RPMI7951 (cell line): Measurements from ENCODE around the gene VGLL2. TPM values are rescaled to one million over a fixed set of nuclear protein-coding genes. Genes with fewer than 3 reads are reported as not detected.
A peak's percentile ranks its signal among the peaks of the same experiment; 100 is the strongest.

Source experiments
- DNase-seq: peaks from one replicate; pipeline ENCODE4 v3.0.0-alpha.2; 2012; ENCODE audit warnings: low read depth
- total RNA-seq: library from RNA; depleted of rRNA; stranded (reverse); fragments of >200 nt; shearing (Covaris generic); gene quantifications from 2 replicates; pipeline ENCODE4 v1.2.3, GENCODE V29; 2014

VGLL2 gene
- total RNA-seq, 1 experiment from 2014 or later, result not detected

DNA sequence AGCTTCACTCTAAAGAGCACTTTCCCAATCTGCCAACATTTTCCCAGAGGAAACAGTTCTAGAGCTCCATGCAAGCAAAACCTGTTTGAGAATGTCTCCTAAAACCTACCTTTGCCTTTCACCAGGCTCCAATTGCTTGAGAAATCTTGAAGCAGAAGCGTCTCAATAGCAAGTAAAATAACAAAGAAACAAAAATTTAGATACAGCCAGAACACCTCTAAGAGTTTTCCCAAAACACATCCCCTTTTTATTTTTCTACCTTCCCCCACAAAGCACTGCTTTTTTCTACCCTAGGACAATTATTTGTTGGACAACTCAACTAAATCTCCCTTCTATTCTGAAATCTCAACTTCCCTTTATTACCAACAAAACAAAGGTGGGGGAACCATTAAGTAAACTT lies 3.6 kb downstream of the VGLL2 start:
- no peak for DNase-seq

DNA sequence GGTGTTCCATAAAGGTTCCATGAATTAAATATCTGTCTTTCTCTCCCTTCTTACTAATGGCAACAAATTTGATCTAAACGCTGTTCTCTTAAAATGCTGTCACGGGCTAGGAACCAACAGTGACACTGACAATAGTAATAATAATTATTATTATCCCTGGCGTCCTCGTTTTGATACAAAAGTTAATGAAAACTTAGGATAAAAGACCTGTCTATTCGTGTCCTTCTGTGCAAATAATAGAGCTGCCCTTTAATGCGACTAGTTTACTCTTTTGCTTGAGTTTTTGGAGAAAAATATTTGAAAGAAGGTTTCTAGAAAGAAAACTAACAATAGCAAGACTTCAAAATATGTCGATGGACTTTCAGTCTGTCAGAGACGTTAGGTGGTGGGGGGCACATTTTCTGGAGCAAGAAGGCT lies 4.3 kb downstream of the VGLL2 start:
- DNase-seq, result no peak

DNA sequence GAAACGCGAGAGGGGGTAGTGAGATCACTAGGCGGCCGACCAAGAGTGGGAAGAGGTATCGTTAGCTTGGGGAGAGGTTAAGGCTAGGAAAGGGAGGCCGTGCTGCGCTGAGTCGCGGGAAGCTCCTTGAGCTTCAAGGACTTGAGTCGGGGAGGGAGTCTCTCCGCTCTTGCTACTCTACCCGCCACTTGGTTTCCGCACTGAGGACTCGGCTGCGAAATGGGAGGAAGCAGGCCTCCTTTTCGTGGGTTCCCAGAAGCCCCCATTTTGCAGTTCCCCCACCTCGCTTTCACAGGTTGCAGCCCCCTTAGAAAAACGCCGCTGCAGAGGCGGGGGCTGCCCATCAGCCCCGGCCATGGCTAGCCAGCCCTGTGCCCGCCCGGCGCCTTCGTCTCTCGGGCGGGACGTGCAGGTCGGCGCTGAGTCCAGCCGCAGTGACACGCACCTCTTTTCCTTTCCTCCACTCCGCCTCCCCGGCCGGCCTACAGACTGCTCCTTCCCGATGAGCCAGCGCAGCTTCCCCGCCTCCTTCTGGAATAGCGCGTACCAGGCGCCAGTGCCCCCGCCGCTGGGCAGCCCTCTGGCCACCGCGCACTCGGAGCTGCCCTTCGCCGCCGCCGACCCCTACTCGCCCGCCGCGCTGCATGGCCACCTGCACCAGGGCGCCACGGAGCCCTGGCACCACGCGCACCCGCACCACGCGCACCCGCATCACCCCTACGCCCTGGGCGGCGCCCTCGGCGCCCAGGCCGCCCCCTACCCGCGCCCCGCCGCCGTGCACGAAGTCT lies 4.9 kb downstream of the VGLL2 start:
- DNase-seq, result peak; percentile 17

DNA sequence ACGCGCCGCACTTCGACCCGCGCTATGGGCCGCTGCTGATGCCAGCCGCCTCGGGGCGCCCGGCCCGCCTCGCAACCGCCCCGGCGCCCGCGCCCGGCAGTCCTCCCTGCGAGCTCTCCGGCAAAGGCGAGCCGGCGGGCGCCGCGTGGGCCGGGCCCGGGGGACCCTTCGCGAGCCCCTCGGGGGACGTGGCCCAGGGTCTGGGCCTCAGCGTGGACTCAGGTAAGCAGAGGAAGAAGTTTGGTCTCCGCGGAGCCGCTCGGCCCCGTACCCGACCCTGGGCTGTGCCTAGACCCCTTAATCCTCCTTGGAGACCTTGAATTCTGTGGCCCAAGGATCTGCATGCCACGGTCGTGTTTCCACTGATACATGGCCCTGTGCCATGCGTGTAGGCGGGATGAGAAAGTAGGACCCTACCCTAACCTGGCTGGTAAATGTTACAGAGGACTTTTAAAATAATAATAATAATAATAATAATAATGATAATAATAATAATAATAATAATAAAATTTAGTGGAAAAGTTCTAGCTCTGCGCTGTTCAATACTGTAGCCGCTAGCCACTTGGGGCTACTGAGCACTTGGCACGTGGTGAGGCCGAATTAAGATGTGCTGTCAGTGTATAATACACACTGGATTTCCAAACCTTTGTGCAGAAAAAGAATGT lies 5.6 kb downstream of the VGLL2 start:
- DNase-seq, result no peak

DNA sequence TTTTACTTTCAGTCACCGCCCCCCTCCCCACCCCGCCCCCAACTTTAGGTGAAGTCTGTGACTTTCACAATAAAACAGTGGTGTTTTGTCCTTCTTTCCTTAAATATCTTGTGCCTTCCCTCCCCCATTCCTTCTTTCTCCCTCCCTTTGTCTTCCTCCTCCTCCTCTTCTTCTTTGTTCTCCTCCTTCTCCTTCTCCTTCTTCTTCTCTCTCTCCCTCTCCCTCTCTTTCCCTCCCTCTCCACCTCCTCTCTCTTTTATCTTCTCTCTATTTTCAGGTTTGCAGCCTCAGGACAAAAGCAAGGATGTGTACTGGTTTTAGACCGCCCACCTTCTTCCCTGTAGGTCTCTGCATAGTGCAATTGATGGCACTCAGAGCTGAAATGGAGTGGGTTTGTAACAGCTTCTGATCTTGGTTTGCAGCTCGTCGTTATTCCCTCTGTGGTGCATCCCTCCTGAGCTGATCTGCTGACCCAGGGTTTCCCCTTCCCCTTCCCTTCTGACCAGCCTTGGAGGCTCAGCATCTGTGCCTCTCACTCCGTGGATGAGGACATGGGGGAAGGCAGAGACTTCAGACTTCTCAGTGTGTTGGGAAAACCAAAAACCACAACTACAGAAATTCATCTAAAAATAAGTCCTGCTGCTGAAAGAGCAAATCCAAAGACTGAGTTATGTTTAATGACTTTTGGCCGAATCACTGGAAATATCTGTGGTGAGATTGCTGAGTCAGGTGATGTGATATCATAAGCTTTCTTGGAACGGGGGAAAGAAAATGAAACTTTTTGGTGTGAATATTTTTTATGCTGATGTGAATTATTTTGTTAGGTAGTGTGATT lies 6.9 kb downstream of the VGLL2 start:
- DNase-seq, result no peak

DNA sequence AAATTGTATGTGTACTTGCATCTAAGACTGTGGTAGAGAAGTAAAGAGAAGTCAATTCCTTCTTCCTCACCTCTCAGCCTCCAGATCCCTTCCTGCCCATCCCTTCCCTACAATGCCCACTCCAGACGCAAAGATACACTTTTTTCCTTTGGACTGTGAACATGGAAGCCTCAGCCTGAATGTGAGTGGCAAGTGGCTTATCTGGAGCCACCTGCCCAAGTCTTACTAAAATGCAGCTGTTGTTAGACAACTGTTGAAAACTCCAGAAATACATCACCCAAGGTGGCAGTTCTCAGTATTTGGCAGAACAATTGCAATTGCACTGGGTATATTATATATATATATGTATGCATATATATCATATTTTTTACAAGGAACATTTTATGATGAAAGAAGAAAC lies 7.5 kb downstream of the VGLL2 start:
- no peak for DNase-seq

DNA sequence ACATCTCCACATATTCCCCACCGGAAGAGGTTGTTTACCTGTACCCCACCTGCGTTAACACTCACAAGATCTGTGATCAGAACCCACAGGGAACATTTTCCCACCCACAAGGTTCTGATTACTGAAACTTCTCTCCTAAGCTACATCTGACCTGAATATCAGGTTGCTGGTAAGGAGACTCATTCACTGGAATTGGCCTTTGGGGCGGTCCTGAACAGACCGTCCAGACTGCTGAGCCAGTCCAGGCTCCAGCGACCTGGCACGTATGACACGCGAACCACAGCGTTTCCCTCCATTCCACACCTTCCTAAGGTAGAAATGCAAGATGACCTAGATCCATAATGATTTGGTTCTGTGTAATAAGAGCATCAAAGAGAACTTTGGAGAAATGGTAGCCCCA lies 9.8 kb downstream of the VGLL2 start:
- DNase-seq, result no peak

DNA sequence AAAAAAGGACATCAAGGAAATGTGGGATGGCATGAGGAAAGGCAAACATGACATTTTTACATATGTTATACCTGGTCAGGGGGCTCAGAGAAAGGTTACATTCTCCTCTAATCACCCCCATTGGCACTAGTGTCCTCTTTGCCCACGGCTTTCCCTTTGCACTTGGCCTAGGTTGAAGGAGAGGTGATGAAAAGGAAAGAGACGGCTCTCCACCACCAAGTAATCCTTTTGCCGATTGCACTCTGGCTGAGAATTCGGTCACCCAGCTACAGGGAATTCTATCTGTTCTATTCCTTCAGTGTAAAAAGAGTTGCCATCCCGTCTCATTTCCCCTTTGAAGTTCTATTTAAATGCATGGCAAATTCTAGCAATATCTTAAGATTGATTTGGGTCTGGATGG lies 10.4 kb downstream of the VGLL2 start:
- no peak for DNase-seq

DNA sequence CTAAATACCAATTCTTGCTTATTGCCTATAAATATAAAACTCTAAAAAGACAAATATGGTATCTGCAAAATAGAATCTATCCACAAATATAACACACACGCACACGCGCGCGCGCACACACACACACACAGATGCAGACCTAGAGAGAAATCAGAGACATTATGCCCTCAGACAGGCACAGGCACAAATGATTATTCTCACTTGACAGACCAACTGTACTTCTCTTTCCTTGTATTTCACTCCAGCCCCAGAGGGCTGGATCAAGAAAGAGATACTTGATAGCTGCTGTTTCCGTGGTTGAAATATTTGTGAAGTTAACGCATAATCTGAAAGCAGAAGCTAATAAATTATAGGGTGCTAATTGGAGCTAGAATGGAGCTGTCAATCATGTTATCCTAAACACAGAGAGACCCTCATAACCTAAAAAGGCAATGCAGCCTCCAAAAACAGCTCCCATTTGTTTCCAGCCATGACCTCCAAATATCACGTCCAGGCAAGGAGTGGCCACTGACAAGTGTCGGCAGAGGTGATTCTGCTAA lies 11.5 kb downstream of the VGLL2 start:
- DNase-seq, result no peak

DNA sequence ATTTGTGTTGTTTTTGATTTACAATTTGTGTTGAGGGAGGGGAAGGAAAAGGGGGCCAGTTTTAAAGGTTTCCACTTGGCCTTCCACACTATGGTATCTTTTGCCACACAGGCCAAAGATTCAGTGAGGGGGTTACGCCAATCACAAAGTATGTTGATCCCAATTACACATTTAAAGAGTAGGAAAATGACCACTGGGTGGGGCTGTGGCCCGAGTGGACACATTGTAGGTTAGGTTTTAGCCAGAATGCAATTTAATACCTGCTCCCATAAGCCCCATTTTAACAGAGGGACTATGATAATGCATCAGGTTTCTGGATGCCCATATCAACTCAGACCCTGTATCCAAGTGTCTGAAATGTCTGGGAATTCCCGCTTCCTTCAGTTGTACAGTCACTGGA lies 15.6 kb downstream of the VGLL2 start:
- DNase-seq, result peak; percentile 15

DNA sequence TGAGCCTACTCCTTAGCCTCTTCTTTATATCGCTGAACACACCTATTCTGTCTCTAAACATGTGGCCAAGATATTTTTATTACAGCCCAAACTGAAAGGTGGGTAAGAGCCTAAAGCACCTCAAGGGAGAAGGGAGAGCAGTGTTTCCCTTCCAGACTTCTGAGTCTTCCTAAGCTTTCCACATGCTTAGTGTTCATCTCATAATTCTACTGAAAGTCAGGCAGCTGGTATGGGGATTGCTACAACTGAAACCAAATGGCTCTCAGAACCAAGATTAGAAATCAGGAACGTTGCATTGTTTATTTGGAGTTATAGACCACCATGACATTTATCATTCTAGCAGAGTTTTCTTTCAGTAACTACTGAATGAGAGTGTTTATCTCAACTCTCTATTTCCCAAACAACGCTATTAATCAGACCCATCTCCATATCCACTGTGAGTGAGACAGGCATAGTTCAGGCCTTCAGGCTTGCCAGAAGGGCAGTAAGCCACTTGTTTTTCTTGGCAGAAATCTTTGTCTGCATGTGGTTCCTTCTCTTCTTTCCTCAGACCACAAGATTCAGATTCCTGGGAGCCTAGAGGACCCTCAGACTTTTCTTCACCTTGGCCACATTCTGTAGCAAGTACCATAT lies 22.8 kb downstream of the VGLL2 start:
- peak; percentile 7 for DNase-seq

DNA sequence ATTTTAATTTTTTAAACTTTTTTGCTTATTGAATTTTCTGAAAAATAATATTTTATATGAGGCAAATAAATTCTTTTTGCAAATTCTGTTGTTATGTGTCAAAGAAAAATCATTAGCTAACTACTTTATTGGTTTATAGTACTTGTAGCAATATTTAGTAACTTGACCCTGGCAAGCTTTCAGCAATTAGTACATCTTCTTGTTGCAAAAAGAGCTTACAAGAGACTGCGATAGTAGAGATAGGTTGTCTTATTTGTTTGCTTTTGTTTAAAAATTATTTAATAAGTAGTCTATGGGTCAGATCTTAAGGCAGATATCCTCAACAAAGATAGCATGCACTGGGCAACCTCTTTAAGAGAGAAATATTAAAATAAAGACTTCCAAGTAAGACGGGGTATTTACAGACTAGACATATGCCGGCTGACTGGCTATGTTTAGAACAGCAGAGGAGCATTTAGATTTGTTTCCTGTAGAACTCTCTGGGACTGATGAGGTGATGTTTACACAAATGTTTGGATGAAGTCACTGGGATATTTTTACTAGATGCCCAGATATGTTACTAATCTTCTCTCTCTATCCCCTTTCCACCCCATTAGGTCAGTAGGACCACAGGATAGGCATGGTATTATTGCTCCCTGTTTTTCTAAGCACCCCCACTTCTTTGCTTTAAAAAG lies 25.0 kb downstream of the VGLL2 start:
- no peak for DNase-seq

DNA sequence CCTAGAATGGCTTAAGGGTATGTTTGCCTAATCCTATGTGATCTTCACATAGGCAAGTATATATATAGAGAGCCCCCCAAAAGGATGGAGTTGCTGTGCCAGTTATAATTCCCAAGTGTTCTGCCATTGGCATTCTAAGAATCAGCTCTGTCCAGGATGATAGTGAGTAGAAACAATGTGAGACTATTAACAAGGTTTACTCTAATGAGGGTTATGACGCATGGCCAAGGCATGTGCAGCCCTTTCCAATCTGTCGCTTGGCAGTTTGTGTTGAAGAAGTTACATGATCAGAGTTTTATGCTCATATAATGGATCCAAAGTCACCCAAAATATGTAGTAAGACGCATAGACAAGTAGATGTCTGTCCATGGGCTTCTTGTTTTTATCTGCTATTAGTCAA lies 33.6 kb downstream of the VGLL2 start:
- DNase-seq, result peak; percentile 24

DNA sequence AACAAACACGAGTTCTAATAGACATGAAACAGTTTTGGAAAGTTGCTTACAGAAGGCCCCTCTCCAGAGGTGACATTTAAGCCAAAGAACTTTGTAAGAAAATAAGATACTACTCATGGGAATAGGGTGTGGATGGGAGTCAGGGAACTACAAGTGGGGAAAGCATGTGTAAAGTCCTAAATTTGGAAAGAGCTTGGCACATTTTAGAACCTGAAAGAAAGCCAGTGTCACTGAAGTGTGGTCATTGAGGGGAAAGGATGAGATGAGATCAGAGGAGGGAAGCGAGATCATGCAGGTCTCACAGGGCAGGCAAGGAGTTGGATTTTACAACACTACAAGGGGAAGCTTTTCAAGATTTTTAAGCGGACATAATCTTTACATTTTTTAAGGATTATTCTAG lies 38.0 kb downstream of the VGLL2 start:
- no peak for DNase-seq

DNA sequence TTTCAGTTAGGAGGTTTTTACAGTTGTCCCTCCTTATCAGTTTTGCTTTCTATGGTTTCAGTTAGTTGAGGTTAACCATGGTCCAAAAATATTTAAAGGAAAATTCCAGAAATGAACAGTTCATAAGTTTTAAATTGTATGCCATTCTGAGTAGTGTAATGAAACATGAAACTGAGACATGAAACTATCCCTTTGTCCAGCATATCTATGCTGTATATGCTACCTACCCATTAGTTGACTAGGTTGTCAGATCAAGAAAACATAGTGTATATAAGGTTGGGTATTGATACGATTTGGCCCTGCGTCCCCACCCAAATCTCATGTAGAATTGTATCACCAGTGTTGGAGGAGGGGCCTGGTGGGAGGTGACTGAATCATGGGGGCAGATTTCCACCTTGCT lies 39.1 kb downstream of the VGLL2 start:
- no peak for DNase-seq

DNA sequence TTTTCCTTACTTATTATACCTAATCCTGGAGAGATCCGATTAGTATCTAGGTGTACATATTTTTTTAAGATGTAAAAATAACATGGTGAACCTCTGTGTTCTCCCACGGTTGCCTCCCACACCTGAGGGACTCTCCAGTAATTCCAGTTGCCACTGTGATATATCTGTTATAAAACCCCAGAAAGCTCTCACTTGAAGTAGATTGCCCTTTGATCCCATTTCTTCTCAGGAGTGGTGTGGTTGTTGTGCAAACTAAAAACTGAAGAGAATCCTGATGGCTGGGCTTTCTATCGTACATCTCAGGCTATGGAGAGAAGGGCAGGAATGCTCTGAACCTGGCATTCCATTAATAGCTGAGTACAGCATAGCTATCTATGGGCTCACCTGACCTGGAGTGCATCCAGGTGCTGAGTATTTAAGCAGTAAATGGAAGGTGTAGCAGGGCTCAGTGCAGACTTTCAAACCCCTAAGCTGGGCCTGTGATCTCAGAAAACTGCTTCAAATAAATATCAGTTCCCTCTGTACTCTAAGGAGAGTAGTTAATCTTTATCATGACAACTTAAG lies 41.0 kb downstream of the VGLL2 start:
- DNase-seq, result no peak

DNA sequence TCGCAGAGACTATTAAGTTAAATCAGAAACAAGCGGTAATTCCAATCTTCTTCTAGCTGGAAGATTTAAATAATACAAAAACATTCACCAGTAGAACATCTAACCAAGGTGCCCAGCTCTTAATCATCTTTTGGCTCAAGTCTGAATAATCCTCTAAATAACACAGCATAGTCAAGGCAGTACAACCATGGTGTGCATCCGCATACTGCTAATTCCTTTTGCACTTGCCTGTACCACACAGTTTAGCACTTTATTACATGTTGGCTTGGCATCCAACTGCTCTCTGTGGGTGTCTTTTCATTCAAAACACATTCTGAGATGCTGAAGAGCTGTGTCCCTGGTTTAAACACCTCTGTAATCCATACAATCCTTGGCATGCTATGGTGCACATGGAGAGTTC lies 42.3 kb downstream of the VGLL2 start:
- DNase-seq, result no peak

DNA sequence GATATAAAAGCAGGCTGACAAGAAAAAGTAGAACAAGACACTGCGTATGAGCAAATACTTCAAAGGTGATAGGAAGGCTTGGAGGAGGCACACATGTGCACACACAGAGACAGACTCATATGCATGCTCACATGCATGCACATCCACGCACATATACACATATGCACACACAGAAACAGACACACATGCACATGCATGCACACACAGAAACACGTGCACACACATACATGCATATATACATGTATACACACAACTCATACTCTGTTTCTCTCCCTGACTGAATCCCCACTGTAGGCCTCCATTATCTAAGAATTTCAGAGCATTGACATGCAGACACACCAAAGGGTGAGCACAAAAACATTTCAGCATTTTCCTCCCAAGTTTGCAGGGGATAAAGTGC lies 43.7 kb downstream of the VGLL2 start:
- DNase-seq, result no peak

DNA sequence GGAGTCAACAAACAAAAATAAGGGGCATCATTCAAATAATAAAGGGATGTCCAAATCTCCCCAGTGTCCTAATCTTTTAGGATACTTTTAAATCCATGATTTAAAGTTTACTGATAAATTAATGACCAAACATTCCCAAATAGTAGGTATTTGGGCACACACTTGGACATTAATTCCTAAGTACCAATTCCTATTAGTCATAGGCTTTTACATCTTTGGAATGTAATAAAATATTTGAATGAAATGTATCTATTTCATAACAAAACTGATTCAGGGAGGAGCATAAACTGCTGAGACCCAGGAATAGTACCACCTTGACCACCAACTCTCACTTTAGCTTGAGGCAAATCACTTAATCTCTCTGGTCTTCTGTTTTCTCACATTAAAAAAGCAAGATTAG lies 44.3 kb downstream of the VGLL2 start:
- DNase-seq, result no peak

DNA sequence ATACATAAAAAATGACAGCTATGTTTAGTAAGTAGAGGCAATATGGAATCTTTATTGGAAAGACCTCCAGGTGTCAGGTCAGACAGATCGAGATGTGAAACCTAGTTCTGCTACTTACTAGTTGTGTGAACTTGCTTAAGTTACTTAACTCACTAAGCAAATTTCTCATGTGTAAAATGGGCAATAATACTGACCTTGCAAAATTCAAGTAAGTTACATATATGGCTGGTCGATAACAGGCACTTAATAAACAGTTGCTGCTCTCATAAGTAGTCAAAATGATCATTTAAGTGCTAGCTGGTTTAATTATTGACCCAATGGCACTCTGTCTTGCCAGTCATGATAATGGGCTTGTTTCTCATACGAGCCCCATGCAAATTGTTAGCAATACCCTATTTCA lies 46.0 kb downstream of the VGLL2 start:
- DNase-seq, result no peak

DNA sequence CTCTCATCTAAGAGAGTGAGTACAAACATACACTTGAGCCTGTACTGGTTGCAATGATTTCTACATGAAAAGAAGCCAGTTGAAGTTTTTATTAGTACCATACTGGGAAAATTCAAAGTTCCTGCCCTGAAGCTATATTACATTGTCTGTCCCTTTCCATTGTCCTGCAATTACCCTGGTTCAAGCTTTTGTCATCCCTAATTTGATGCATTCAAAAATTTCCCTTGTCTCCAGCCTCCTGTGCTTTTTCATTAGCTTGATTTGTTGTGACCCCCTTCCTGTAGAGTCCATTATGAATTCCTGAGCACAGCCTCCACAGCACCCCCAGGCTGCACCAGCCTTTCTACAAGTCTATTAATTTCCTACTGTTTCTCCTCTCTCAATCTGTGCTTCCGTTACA lies 46.4 kb downstream of the VGLL2 start:
- no peak for DNase-seq
